ENCODE results near the gene CHRND.

CHRND gene

GRCh38 chr2:232503809-232504323, 22.1 kb upstream of the CHRND start:
- ChIA-PET CTCF (interaction anchor here (1.0 kb wide), 1 partner anchor 10 kb away, joined by 3 read pairs; no protein-coding TSS in a partner anchor), POLR2A (no interaction called here)
- TF ChIP-seq CTCF (IDR thresholded peaks at IDR 0.05; ENCODE audit: control extremely low read depth, extremely low read depth, low read depth, missing control alignments), result no peak
- DNase-seq (ENCODE audit: extremely low spot score), result no peak

- ChIA-PET CTCF (interaction anchor here (1.0 kb wide), 1 partner anchor 11 kb away, joined by 3 read pairs; no protein-coding TSS in a partner anchor), POLR2A (no interaction called here)
- no peak for DNase-seq (ENCODE audit: extremely low spot score)
- TF ChIP-seq CTCF (IDR thresholded peaks at IDR 0.05; ENCODE audit: control extremely low read depth, extremely low read depth, low read depth, missing control alignments), result no peak
These were observed 21.5 kb upstream of the CHRND start for GRCh38 chr2:232504438-232504837.

GRCh38 chr2:232505856-232506255, 20.1 kb upstream of the CHRND start:
- POLR2A ChIA-PET, result no interaction called here
- no peak for TF ChIP-seq CTCF (IDR thresholded peaks at IDR 0.05; ENCODE audit: control extremely low read depth, extremely low read depth, low read depth, missing control alignments)
- no peak for DNase-seq (ENCODE audit: extremely low spot score)
- CTCF ChIA-PET, result no interaction called here

GRCh38 chr2:232506709-232507108, 19.3 kb upstream of the CHRND start:
- no peak for DNase-seq (ENCODE audit: extremely low spot score)
- POLR2A ChIA-PET, result no interaction called here
- no peak for TF ChIP-seq CTCF (IDR thresholded peaks at IDR 0.05; ENCODE audit: control extremely low read depth, extremely low read depth, low read depth, missing control alignments)
- CTCF ChIA-PET, result no interaction called here

- CTCF ChIA-PET, result no interaction called here
- no peak for TF ChIP-seq CTCF (IDR thresholded peaks at IDR 0.05; ENCODE audit: control extremely low read depth, extremely low read depth, low read depth, missing control alignments)
- DNase-seq (ENCODE audit: extremely low spot score), result no peak
- POLR2A ChIA-PET, result no interaction called here
These were observed 17.7 kb upstream of the CHRND start for GRCh38 chr2:232508251-232508650.

- DNase-seq (ENCODE audit: extremely low spot score), result no peak
- no peak for TF ChIP-seq CTCF (IDR thresholded peaks at IDR 0.05; ENCODE audit: control extremely low read depth, extremely low read depth, low read depth, missing control alignments)
- ChIA-PET POLR2A (no interaction called here), CTCF (interaction anchor here (1.1 to 1.6 kb wide), 2 partner anchors 10 to 20 kb away, joined by 3 to 10 read pairs; partner anchors contain the start of gene PRSS56)
These were observed 14.5 kb upstream of the CHRND start for GRCh38 chr2:232511336-232511890.

All from GM10248 (cell line).